ENCODE measurements around the gene STX1B.
"Not testable (repeated sequence)": the region's sequence is repeated elsewhere in the genome, so short reads cannot be mapped to it uniquely, and the experiment has no call there.

Gene STX1B

DNA sequence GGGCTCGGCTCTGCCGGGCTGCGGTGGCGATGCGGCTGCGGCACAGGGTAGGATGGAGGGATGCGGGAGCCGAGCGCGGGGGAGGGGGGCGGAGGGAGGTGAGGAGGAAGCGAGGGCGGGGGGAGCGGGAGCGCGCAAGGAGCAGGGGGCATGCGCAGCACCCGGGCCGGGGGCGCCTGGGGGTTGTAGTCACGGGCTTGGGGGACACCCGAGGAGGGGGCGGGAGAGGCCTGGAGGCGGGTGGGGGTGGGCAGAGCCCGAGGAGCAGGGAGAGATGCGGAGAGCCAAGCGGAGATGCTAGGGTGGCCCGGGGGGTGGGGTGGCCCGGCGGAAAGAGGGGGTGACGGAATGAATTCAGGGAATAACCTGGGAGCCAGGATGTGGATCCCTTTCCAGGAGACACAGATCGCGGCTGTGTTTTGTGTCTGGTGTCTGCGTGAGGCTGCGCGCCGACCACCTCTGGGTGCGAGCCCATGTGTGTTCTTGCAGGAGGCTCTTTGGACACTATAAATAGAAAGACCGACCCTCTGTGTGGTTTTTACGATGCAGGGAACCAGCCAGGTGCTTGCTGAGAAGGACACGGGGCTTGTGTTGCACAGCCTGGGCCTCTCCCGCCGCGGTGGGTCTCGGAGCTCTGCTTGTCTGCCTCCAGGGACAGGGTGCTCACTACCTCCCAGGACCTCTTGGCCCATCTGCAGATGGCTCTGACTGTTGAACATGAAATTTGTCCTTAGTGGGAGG lies at the start of gene STX1B:
Gene STX1B (minus strand): TSS at position 54 of the 741 bp plus-strand sequence. CDS start 242 bp downstream, outside the sequence.
- no peak for DNase-seq

DNA sequence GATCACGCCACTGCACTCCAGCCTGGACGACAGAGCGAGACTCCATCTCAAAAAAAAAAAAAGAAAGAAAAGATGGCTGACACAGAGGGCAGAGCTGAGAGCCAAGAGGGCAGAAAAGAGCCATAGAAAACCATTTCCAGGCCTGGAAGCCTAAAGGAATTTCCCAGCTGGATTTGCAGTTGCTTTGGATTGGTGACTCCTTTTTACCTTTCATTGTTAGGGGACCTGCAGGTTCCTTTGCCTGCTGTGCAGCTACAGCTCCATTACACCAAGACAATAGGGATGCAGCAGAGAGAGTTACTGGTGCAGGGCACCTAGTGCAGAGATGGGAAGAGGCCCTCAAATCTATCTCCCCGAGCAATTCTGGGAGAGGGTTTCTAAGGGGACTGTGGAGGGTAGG lies 45.2 kb upstream of the STX1B start:
- no peak for DNase-seq

DNA sequence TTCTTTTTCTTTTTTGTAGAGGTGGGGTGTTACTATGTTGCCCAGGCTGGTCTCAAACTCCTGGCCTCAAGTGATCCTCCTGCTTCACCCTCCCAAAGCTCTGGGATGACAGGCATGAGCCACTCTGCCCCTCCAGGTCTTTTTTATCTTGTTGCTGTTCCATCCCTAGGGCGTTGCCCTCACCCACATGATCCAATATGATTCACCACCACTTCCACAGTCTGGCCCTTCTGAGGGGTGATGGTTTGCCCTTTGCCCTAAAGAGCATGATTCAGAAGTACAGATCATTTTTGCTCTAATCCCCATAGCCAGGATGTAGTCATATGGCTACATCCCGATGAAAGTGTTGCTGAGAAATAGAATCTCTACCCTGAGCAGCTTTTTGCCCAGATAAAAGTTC lies 41.7 kb upstream of the STX1B start:
- no peak for DNase-seq

DNA sequence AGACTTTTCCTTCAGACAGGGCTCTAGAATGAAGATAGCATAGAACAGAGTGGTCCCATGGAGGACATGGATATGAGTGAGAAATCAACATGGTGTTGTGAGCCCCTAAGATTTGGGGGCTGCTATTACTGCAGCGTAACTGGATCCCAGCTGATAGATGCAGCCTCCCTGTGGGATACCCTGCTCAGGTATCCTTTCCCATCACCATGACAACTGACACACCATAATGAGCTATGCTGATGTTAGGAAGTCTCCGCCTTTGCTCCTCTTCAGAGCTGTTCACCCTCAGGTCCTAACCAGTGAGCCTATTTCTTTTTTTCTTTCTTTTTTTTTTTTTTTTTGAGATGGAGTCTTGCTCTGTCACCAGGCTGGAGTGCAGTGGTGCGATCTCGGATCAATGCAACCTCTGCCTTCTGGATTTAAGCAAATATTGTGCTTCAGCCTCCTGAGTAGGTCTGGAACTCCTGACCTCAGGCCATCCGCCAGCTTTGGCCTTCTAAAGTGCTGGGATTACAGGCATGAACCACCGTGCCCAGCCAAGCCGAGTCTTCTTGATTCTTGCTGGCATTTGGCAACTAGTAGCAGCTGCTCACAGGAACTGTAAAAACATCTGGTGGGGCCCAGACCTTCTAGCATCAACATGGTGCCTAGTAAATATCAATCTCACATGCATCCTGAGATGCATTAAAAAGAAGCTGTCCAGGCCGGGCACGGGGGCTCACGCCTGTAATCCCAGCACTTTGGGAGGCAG lies 40.0 kb upstream of the STX1B start:
- no peak for DNase-seq

DNA sequence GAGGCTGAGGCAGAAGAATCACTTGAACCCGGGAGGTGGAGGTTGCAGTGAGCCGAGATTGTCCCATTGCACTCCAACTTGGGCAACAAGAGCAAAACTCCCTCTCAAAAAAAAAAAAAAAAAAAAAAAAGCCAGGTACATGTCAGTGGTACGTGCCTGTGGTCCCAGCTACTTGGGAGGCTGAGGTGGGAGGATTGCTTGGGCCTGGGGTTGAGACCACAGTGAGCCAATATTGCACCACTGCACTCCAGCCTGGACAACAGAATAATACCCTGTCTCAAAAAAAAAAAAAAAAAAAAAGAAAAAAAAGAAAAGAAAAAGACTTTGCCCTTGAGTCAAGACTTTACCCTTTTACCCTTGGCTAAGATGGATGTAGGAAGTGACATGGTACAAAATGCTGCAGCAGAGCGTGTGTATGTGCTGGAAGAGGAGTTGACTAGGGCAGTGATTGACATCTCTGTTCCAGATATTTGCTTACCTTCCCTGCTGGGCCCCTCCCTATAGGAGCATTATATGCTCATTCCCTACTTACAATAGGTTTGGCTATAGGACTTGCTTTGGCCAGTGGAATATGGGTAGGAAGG lies 33.6 kb upstream of the STX1B start:
- no peak for DNase-seq

DNA sequence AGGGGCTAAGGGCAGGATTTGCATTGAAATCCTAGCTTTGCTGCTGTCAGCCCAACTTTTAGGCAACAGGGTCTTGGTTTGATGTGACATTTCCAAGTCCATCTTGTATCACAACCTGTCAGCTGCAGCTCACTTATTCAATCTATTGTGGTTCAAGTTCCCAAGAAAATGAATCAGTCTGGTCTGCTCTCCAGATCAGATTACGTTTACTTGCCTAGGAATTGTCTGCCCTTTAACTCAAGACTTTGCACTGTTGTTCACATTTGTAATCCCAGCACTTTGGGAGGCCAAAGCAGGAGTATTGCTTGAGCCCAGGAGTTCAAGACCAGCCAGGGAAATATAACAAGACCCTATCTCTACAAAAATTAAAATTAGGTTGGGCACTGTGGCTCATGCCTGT lies 32.9 kb upstream of the STX1B start:
- DNase-seq: no peak

DNA sequence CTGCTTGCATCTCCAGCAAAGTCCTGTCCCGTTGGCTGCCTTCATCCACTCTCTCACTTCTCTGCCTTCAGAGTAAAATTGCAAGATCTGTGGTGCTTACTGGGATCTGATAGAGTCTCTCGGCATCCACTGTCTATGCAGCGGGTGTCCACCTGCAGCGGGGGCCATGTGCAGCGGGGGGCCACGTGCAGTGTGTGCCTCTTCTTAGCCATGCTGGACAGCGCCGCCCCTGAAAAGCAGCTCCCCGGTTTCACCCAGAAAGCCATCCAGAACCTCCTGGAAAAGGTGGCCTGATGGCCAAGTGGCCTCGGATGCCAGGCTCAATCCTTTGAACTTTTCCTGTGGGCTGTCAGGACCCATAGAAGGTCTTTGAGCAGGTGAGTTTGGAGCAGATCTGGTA lies 32.4 kb upstream of the STX1B start:
- DNase-seq: no peak

DNA sequence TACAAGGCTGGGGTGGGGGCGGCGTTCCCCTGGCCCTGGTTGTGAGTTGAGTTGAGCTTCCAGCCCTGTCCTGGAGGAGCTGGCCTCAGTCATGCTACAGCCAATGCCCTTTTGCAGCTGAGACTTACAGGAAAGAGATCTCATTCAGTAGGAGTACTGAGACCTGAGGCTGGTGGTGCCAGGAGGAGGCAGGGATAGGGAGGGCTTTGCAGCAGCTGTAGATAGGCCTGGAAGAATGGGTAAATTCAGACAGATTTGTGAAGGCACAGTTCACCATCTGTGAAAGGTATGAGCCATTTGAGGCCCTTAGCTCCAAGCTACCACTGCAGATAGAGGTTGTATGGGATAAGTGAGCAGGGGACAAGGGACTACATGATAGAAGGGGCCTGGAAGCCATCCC lies 28.6 kb upstream of the STX1B start:
- DNase-seq: no peak

DNA sequence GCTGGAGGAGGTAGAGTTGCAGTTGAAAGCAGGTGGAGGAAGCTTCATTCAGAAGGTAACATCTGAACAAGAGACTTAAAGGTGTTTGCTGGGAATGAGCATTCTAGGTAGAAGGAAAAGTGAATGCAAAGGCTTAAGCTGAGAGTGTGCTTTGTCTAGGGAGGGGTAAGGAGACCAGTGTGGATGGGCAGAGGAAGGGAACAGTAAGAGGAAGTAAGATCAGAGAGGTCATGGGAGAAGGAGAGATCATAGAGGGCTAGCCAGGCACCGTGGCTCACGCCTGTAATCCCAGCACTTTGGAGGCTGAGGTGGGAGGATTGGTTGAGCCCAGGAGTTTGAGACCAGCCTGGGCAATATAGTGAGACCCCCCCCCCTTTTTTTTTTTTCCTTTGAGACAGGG lies 26.3 kb upstream of the STX1B start:
- no peak for DNase-seq

DNA sequence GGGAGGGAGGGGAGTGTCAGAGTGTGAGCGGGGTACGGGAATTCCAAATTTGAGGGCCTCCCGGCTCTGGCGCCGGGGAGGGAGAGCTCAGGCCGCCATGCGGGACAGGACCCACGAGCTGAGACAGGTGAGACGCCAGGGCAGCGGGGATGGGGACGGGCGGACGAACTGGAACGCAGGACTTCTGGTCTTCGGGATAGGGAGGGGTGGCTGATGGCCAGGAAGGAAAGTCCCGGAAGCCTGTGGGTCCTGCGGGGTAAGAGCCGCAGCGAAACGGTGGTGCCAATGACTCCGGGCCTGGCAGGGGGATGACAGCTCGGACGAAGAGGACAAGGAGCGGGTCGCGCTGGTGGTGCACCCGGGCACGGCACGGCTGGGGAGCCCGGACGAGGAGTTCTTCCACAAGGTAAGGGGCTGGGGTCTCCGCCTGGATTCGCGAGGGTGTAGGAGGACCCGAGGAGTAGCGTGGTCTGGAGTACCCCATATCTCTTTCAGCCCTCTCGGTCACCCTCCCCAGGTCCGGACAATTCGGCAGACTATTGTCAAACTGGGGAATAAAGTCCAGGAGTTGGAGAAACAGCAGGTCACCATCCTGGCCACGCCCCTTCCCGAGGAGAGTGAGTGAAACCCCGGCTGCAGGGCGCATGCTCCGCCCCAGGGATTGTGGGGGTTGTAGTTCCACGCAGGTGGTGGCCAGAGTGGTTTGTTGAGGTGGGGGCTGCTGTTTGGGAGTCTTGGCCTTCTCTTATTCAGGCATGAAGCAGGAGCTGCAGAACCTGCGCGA lies 23.5 kb upstream of the STX1B start:
- peak; percentile 61 for DNase-seq

DNA sequence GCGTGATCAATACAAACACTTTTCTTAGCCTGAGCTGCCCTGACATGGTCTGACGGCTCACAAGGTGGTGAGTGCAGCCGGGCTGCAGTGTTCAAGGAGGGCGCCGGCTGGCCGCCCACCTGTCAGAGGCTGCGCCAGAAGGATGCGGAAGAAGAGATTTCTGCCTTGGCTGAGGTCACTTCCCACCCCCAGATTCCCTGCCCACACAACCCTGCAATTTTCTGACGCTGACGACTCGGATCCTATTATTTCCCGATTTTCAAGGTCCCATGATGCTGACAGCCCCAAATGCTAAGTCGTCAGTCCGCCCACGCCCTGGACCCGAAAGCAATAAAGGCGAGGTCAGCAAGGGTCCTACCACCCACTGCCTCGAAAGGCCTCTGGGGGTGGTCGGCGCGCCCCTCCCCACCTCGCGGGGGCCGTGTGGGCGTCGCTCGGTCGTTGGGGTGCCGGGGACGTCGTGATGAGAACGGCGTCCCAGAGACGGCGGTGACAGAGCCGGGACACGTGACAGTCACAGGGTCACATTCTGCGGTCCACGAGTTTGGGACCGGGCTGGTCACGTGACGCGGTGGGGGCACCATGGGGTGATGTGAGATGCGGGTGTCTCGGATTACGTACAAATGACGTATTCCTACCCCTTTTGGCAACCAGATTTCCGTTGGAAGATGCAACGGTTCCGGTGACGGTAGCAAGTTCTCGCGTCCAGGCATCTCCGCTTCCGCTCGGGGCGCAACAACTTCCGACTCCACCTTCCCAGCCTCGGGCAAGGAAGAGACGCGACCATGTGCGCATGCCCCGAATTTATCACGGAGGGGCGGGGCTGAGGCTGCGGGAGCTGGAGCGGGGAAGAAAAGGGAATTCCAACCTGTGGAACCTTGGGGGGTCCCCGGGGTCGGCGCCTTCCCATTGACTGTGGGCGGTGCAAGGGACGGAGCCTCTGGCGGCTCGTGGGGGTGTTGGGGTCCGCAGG lies 22.6 kb upstream of the STX1B start, which contains the start of gene STX4:
Gene STX4 (plus strand): TSS at position 823 of the 973 bp plus-strand sequence. CDS start 248 bp downstream, outside the sequence.
- DNase-seq: peak; percentile 75

DNA sequence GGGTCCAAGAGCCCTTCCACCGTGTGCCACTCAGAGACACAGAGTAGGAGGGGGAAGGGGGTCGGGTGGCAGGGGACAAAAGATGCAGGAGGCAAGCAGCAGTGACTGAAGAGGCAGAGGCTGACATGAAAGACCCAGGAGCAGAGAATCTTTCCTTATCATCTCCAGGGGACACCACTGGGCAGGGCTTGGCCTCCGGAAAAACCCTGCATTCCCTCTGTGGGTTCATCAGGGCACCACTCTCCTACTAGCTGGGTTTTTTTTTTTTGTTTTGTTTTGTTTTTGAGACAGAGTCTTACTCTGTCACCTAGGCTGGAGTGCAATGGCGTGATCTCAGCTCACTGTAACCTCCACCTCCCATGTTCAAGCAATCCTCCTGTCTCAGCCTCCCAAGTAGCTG lies 20.8 kb upstream of the STX1B start:
- DNase-seq: no peak

DNA sequence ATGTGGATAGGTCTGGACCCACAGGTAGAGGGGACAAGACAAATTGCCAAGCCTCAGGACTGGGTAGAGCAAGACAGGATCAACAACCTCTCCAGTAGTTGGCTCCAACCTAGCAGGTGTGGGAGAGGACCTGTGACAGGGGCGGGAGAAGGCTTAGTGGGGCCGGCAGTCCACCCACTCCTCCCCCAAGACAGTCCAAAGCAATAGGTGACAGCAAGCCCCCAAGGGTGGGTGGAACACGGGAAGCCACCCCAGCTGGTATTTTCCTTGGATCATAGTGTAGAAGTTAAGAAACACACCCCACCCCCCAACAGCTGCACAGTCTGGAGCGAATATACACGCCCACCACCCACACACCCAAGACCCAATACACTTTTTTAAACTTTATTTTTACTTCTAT lies 18.8 kb upstream of the STX1B start:
- no peak for DNase-seq

DNA sequence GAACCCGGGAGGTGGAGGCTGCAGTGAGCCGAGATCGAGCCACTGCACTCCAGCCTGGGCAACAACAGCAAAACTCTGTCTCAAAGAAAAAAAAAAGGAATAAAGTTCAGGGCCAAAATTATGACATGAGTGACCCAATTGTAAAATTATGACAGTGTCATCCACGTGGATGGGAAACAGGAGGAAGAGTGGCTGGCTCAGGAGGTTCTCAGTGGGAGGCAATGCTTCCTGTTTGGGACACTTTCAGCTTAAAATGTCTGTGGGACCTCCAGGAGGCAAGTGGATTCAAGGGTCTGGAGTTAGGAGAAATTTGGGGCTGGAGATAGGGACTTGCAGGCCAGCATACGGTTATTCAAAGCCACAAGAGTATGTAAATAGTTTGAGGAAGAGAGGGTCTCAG lies 14.9 kb upstream of the STX1B start:
- no peak for DNase-seq

DNA sequence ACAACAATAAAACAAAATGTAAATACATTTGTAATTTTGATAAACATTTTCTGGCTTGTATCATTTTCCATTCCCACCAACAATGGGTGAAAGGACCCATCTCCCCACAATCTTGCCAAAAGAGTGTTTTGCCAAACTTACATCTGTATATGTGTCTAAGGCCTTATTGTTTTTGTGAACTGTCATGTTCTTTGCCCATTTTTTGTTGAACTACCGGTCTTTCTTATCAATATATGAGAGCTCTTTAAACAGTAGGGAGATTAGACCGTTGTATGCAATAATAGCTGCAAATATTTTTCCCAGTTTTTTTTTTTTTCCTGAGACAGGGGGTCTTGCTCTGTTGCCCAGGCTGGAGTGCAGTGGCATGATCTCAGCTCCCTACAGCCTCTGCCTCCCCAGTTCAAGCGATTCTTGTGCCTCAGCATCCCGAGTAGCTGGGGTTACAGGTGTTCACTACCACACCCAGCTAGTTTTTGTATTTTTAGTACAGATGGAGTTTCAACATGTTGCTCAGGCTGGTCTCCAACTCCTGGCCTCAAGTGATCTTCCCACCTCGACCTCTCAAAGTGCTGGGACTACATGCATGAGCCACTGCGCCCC lies 13.3 kb upstream of the STX1B start:
- DNase-seq: no peak

DNA sequence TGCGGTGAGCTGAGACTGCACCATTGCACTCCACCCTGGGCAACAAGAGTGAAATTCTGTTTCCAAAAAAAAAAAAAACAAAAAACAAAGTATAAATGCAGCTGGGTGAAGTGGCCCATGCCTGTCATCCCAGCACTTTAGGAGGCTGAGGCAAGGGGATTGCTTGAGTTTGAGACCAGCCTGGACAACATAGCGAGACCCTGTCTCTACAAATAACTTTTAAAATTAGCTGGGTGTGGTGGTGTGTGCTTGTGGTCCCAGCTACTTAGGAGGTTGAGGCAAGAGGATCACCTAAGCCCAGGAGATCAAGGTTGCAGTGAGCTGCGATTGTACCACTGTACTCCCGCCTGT lies 12.8 kb upstream of the STX1B start:
- DNase-seq: no peak

DNA sequence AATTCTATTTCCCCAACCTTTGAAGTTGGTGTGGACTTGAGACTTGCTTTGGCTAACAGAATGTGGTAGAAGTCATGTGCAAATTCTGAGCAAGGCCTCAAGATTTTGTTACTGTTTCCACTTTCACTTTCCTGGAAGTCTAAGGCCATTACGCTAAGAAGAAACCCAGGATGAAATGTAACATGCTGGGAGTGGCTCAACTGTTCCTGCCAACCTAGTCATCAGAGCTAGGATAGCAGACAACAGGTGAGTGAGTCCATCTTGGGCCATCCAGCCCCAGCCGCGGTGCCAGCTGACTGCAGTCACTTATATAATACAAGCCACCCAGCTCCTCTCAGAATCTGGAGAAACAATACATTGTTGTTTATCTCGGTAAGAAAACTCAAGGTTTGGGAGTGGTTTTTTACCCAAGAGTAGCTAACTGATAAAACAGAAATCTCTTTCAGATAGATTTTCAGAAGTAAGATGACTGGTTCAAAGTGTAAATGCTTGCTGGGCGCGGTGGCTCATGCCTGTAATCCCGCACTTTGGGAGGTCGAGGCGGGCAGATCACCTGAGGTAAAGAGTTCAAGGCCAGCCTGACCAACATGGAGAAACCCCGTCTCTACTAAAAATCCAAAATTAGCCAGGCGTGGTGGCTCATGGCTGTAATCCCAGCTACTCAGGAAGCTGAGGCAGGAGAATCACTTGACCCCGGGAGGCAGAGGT lies 12.3 kb upstream of the STX1B start:
- DNase-seq: no peak

DNA sequence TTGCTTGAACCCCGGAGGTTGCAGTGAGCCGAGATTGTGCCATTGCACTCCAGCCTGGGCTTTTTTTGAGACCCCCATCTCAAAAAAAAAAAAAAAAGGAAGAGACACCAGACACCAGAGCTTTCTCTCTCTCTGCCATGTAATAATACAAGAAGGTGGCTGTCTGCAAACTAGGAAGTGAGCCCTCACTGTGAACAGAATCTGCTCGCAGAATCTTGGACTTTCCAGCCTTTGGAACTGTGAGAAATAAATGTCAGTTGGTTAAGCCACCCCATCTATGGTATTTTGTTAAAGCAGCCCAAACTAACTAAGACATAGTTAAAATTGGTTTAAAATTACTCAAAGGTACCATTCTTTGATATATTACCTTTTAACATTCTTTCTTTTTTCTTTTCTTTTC lies 10.1 kb upstream of the STX1B start:
- DNase-seq: no peak

DNA sequence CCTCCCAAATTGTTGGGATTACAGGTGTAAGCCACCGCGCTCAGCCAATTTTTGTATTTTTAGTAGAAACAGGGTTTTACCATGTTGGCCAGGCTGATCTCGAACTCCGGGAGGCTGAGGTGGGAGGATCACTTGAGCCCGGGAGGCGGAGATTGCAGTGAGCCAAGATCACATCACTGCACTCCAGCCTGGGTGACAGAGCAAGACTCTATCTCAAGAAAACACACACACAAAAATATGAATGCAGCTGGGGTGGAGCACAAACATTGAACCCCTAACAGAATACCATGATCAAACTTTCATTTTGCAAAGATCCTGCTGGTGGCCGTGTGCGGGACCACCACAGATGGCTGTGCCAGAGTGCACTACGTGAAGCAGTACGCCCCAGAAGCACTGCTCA lies 7.3 kb upstream of the STX1B start:
- not testable (repeated sequence) for DNase-seq

DNA sequence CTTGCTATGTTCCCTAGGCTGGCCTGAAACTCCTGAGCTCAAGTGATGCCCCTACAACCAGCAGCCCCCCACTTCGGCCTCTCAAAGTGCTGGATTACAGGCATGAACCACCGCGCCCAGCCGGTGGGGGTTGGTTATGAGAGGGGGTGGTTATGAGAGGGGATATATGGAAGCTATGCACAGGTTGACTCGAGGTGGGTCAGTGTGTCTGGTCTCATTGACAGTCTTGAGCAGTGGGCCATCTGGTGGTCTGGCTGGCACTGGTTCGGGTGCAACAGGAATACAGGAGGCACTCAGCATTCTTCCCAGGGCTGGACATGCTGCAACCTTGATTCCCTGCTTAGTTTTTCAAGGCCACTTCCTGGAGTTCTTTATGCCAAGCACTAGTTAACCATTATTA lies 5.6 kb upstream of the STX1B start:
- DNase-seq: no peak

DNA sequence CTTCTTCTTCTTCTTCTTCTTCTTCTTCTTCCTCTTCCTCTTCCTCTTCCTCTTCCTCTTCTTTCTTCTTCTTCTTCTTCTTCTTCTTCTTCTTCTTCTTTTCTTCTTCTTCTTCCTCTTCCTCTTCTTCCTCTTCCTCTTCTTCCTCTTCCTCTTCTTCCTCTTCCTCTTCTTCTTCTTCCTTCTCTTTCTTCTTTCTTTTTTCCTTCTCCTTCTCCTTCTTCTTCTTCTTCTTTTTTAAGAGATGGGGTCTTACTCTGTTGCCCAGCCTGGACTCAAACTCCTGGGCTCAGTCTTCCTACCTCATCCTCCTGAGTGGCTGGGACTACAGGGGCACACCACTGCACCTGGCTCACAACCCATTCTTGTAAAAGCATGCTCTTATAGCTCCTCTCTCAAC lies 2.9 kb upstream of the STX1B start:
- not testable (repeated sequence) for DNase-seq

Data from NCI-H526 treated with DMSO at 0.1 percent for 48 hours (cell line).